ENCODE measurements around the gene ZNF484.
"Not testable (repeated sequence)": the region's sequence is repeated elsewhere in the genome, so short reads cannot be mapped to it uniquely, and the experiment has no call there.

Gene ZNF484

DNA sequence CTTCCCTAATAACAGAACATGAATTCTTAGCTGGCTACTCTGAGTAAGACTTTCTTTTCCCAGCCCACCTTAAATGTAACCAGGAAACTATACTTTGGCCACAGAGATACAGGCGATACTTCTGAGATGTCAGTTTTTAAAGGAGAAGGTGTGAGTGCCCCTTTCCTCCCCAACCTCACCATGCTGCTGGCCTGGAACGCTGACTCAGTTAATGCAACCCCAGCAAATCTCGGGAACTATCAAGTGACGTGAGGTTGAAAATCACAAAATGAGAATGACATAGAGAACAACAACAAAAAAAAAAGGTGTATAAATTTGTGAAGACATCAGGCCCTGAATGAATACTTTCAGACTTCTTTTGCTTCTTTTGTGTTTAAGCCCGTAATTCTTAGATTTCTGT, 13.7 kb downstream of the ZNF484 start:
- in situ Hi-C loops (cut with MboI; ENCODE audit: low sequenced_read_pairs), result no loop called here

DNA sequence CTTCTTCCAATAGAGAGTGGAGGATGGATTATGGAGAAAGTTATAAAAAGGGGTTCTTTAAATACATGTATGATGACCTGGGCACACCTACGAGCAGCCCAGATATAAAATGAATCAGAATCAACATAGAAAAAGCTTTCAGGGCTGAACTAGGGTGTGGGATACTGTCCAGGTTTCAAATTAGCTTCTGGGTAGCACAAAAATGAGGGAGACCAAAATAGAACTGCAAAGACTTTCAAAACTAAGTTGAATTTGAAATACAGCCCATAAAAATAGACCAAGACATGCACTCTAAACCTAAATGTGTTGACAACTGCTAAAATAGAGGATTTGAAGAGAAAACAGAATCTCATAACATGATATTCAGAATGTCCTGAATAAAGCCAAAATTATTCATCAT, 17.0 kb downstream of the ZNF484 start:
- in situ Hi-C loops (cut with MboI; ENCODE audit: low sequenced_read_pairs), result no loop called here

GRCh38 chr9:92857236-92857635, 20.6 kb downstream of the ZNF484 start:
- in situ Hi-C loops (cut with MboI; ENCODE audit: low sequenced_read_pairs), result no loop called here

- in situ Hi-C loops (cut with MboI; ENCODE audit: low sequenced_read_pairs), result no loop called here
Measured at GRCh38 chr9:92853716-92854115, 24.1 kb downstream of the ZNF484 start.

DNA sequence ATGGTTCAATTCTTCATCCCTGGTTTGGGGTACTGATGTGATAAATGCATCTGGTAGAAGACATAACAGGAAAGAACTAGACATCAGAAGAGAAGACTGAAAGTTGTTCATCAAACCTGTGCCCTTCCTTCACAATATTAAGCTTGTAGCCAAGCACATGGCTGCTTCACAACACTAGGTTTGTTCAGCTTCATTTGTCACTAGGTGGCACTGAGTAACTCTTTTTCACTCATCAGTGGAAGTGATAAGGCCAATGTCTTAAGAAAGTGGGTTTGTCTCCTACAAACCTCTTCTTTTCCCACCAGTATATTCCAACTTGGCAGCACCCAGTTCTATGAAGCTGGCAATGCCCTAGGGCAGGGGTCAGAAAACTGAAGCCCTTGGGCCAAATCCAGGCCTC, 26.9 kb downstream of the ZNF484 start:
- in situ Hi-C loops (cut with MboI; ENCODE audit: low sequenced_read_pairs), result no loop called here

DNA sequence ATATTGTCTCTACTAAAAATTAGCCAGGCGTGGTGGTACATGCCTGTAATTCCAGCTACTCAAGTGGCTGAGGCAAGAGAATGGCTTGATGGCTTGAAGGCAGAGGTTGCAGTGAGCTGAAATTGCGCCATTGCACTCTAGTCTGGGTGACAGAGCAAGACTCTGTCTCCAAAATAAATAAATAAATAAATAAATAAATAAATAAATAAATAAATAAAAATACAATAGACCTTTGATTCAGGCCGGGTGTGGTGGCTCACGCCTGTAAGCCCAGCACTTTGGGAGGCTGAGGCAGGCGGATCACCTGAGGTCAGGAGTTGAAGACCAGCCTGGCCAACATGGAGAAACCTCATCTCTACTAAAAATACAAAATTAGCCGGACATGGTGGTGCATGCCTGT, 29.1 kb downstream of the ZNF484 start:
- in situ Hi-C loops (cut with MboI; ENCODE audit: low sequenced_read_pairs), result not testable (repeated sequence)

- in situ Hi-C loops (cut with MboI; ENCODE audit: low sequenced_read_pairs), result no loop called here
Measured at GRCh38 chr9:92846662-92847145, 31.1 kb downstream of the ZNF484 start.

DNA sequence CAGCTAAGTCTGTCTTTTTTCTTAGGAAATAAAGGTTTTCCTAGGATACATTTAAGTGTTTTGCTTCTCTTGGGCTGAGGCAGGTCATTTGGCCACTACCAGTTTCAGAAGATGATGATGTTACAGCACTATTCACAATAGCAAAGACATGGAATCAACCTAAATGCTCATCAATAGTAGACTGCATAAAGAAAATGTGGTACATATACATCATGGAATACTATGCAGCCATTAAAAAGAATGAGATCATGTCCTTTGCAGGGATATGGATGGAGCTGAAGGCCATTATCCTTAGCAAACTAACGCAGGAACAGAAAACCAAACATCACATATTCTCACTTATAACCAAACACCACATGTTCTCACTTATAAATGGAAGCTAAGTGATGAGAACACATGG, 39.4 kb downstream of the ZNF484 start:
- in situ Hi-C loops (cut with MboI; ENCODE audit: low sequenced_read_pairs), result not testable (repeated sequence)

DNA sequence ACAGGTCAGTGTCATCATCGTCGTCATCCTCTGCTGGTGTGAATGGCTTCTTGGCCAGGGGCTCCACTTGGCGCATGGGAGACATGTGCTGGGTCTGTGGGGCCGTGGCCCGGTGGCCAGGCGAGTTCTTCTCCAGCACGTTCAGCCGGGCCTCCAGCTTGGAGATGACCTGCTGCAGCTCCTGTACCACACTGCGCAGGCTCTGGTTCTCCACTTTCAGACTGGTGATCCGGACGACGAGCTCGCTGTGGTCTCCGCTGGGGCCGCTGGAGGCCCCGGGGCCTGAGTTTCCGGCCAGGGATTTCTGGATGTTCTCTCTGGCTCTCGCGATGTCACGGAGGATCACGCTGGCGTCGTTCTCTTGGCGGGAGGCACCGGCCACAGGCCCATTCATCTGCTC, 40.6 kb downstream of the ZNF484 start:
- in situ Hi-C loops (cut with MboI; ENCODE audit: low sequenced_read_pairs), result no loop called here

GRCh38 chr9:92829420-92829819, 48.4 kb downstream of the ZNF484 start:
- in situ Hi-C loops (cut with MboI; ENCODE audit: low sequenced_read_pairs), result no loop called here

DNA sequence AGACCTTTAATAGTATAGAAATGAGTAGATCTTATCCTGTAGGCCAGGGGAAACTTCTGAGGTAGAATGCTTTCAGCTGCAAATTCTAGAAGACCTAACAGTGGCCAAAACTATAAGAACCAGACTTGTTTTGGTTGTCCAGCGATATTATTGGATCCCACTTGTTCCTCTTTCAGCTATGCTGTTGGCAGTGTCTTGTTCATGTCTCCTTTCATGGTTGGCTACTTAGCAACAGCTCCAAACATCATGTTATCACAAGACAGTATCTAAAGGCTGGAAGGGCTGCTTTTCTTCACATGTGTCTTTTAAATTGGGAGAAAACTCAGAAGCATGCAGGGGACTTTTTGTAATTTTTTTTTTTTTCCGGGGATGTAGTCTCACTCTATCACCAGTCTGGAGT, 52.8 kb downstream of the ZNF484 start:
- in situ Hi-C loops (cut with MboI; ENCODE audit: low sequenced_read_pairs), result not testable (repeated sequence)

GRCh38 chr9:92820964-92821363, 56.9 kb downstream of the ZNF484 start:
- in situ Hi-C loops (cut with MboI; ENCODE audit: low sequenced_read_pairs), result no loop called here

- in situ Hi-C loops (cut with MboI; ENCODE audit: low sequenced_read_pairs), result not testable (repeated sequence)
Measured at GRCh38 chr9:92819898-92820297, 57.9 kb downstream of the ZNF484 start.

GRCh38 chr9:92809629-92810326, 68.1 kb downstream of the ZNF484 start:
- in situ Hi-C loops (cut with MboI; ENCODE audit: low sequenced_read_pairs), result not testable (repeated sequence)

DNA sequence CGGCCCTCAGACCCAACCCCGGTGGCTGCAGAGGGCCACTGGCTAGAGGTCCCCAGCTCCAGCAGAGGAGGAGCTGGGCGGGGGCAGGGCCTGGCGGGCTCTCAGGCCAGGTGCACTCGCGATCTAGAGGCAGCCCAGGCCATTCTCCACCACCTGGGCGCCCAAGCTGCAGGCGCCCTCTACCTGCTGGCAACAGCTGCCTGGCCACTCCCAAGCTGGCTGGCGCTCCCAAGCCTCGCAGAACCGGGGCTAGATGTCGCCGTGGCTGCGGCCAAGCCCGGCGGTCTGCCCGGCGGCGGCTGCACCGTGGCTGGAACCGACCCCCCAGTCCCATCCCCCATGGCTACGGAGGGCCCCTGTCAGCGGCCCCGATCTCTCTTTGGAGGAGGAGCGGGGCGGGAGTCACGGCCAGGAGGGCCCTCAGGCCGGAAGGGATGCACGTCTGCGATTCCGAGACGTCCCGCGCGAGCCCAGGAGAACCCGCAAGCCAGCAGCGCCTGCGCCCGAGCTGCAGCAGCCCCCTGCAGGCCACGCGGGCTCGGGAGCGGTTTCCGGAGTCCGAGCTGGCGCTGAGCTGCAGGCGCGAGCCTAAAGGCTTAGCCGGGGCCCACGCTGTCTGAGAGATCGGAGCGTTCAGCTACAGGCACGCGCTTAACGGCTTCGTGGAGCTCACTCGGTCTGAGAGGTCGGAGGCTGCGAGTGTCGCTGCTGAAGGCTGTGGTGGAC, 68.9 kb downstream of the ZNF484 start:
- in situ Hi-C loops (cut with MboI; ENCODE audit: low sequenced_read_pairs), result no loop called here

- in situ Hi-C loops (cut with MboI; ENCODE audit: low sequenced_read_pairs), result no loop called here
Measured at GRCh38 chr9:92807757-92808725, 69.8 kb downstream of the ZNF484 start.

DNA sequence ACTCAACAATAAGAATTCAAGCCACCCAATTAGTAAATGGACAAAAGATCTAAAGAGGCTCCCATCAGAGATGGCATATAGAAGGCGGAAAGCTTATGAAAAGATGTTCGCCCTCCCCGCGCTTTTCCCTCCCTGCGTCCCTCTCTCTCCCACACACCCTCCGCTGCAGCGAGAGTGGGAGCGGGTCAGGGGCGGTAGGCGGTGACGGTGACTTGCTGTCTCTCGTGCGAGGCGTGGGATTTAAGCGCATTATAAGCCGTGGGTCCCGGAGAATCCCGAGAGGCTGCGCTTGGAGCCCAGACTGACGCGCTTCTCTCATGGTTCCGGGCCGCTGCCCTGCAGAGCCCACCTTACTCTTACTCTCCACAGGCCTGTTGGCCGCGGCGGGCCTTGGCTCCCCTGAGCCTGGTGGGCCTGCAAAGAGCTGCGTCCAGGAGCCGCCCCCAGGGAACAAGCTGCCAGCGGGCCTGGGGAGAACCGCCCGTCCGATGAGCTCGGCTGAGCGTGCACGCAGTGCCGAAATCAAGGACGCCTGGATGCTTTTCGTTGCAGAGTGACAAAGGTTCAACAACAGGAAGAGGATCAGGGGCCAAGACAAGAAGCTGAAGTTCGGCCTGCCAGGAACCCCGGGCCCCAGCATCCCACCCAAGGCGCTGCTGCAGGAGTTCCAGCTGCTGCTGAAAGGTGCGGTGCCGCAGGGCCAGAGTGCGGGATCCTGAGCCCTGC, 70.6 kb downstream of the ZNF484 start:
- in situ Hi-C loops (cut with MboI; ENCODE audit: low sequenced_read_pairs), result no loop called here

DNA sequence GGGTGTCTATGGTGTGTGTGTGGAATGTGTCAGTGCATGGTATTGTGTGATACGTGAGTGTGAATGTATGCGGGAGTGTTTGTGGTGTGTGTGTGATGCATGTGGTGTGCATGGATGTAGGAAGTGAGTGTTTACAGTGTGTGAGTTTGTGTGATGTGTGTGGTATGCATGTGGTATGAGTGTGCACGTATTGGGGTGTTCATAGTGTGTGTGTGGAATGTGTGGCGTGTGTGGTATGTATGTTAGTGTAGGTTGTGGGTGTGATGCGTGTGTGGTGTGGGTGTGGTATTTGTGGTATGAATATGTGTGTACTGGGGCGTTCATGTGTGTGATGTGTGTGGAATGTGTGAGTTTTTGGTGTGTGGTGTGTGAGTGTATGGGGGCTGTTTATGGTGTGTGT, 73.1 kb downstream of the ZNF484 start:
- in situ Hi-C loops (cut with MboI; ENCODE audit: low sequenced_read_pairs), result no loop called here

- in situ Hi-C loops (cut with MboI; ENCODE audit: low sequenced_read_pairs), result no loop called here
Measured at GRCh38 chr9:92798358-92798757, 79.5 kb downstream of the ZNF484 start.

GRCh38 chr9:92796337-92796804, 81.5 kb downstream of the ZNF484 start:
- in situ Hi-C loops (cut with MboI; ENCODE audit: low sequenced_read_pairs), result not testable (repeated sequence)
